NCI-H128 (cell line): Measurements from ENCODE around the gene LENG9.
A peak's percentile ranks its signal among the peaks of the same experiment; 100 is the strongest.
"Not testable (repeated sequence)": the region's sequence is repeated elsewhere in the genome, so short reads cannot be mapped to it uniquely, and the experiment has no call there.

Experiments used
- DNase-seq: peaks from one replicate; lab custom pipeline; 2025; ENCODE audit not compliant: unreplicated experiment; lab: John Stamatoyannopoulos, UW

LENG9 gene

DNA sequence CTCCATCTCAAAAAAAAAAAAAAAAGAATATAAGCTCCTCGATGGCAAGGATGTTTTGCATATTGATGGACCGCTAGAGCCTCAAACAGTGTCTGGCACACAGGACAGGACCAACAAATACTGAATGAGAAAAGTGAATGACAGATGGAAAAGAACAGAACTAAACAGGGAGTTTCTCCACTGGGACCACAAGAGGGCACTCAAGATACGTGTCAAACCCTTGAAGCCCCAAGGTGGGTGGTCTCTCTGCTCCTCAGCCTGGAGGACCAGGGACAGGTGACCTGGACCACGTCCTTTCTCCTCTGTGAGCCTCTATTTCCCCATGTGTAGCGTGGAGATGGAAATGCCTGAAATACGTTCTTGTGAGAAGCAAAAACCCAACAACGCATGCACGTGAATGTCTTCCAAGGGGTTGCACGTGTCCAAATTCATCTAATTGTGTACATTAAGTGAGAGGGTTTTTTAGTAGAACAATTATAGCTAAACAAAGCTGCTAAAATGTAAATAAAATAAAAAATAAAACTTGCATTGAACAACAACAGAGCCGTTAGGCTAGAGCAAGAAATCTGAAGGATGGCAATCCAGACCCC, 15.2 kb upstream of the LENG9 start:
- peak; percentile 7 for DNase-seq

DNA sequence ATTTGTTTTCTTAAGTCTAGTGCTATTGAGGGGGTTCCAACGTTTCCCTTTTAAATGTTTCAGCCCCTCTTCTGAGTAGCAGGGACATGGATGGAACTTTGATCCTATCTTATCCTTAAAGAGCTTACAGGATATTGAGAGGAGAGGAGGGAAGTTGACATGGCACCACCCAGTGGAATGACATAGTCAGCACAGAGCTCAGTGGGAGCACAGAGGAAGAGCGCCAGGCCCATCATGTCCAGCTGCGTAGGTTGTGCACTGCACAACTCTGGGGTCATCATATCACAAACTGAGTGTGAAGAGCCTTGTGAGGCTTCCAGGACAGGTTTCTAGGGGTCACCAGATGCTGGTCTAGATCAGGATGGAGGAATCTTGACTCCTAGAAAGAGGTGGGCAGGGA, 14.1 kb upstream of the LENG9 start:
- no peak for DNase-seq

DNA sequence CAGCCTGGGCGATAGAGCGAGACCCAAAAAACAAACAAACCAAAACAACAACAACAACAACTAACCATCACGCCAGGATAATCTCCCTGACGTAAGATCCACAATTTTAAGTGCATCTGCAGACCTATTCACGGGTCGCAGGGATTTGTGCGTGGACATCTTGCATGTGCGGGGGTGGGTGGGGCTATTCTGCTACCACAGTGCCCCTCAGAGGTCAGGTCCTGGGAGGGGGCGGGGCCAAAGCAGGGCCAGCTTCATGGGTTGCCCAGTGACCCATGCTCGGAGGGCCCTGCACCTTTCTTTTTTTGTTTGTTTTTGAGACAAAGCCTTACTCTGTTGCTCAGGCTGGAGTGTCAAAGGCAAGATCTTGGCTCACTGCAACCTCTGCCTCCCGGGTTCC, 12.1 kb upstream of the LENG9 start:
- DNase-seq: no peak

DNA sequence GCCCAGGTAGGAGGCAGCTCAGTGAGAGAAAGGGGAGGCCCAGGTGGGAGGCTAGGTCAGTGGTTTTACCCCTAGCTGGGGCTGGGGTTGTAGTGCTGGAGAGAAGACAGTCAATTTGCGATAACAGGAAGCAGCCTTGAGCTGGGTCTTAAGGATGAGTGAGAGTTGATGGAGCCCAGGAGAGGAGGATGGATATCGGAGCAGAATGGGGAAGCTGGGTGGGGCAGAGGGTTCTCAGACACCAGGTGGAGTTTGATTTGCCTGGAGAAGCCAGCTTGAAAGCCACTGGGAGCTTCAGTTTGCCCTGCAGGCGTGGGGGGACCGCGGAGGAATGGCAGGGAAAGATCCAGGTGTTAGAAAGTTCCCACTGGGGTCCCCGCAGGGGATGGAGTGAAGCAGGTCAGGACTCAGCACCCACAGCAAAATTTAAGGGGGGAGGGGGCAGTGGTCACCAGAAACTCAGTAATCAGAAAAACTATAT, 10.4 kb upstream of the LENG9 start:
- DNase-seq: no peak

DNA sequence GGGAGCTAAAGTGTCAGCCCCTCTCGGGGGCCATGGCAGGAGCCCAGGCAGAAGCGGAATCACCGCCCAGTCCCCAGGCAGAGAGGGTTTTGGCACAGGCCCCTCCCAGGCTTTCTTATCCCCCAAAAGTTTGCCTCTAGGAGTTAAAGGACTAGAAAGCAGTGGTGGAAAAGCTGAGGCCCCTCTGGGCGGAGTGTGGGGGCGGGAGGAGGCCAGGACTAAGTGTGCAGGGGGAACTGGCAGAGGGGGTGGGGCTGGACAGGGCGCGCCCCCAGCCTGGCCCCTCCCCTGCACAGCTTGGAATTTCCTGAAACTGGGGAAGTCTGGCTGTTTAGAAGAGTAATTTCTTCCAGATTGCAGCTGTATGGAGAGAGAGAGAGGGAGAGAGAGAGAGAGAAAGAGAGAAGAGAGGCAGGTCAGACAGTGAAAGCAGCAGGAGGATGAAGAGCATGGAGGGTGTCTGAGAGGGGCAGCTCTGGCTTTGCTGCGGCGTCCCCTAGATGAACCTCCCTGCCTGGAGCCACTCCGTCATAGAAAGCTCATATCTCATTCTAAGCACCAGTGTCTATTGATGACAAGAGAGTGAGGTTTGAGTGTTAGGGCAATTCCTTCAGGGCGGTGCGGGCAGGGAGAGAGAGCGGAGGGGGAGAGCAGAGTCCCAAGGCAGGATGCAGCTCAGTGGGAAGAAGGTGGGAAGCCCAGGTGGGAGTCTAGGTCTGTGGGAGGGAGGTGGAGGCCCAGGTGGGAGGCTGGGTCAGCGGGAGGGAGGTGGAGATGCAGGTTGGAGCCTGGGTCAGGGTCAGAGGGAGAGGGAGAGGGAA, 9.7 kb upstream of the LENG9 start, which contains the start of gene CDC42EP5:
Gene CDC42EP5, minus strand, starts transcription at position 226 of the 821 bp plus-strand sequence. CDS start 7,749 bp downstream, outside the sequence.
- DNase-seq: no peak

DNA sequence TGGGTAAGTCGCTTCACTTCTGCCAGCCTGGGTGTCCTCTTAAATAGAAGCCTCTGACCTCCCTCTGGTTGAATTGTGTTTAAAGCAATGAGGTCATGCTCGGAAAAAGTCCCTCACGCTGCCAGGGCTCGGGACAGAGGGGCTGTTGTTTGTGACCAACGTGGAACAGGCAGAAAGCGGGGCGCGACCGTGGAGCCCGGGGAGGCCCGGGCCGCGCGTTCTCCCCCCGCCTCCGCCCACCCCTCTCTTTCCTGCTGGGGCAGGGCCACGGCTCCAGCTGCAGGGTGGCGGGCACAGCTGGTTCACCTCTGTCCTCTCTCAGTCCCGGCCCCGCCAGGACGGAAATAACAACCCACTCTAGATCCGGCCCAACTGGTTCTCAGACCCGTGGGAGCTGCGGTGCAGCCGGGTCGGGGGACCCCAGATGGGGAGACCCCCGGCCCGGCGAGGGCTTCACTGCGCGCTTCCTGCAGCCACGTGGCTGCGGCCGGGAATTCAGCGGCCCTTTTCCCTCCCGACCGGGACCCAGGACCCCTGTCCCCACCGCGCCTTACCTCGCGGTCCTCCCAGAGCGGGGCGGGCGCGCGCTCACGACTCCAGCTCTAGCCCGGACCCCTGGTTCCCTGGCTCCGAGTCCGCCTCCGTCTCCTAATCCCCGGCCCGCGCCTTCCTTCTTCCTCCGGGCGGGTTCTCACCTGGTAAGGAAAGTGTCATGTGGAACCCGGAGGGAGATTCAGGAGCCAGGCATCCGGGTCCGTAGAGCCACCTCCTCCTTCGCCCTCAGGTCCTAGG, 7.6 kb upstream of the LENG9 start:
- DNase-seq: no peak

DNA sequence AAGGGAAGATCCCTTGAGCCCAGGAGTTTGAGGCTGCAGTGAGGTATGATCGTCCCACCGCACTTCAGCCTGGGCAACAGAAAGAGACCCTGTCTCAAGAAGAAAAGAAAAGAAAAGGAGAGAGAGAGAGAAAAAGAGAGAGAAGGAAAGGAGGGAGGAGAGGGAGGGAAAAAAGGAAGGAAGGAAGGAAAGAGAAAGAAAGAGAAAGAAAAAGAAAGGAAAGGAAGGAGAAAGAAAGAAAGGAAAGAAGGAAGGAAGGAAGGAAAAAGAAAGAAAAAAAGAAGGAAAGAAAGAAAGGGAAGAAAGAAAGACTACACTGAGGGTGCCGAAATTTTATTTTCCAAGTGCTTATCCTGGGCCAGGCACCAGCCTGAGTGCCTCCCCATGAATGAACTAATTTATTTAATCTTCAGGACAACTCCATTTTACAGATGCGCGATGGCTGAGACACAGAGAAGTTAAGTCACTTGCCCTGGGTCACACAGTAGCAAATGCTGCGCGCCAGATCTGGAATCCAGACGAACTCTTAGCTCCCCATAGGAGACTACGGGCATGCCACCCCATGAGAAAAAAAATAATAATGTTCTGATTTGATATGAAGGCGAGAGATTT, 6.8 kb upstream of the LENG9 start:
- DNase-seq: no peak

DNA sequence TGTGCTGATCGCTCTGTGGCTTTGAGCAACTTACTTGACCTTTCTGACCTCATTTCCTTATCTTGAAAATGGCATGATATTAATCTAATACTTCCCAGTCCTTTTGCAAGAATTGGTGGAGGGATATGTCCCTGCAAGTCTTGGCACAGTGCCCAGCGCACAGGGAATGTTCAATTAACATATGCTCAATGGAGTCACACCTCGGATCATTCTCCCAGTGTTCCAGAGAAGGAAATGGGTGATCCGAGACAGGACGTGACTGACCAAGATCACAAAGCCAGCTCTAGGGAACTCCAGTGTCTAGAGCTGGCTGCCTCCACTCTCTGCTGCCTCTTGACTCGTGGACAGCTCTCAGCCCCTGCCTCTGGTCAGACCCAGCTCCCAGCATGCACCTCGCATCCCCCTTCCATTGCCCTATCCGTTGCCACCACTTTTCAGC, 5.9 kb upstream of the LENG9 start:
- DNase-seq: no peak

DNA sequence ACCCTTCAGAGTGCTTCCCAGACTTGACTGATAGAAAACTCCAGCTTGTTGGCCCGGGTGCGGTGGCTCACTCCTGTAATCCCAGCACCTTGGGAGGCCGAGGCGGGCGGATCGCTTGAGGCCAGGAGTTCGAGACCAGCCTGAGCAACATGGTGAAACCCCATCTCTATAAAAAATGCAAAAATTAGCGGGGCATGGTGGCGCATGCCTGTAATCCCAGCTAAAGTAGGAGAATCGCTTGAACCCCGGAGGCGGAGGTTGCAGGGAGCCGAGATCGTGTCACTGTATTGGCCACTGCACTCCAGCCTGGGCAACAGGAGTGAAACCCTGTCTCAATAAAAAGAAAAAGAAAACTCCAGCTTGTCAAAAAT, 2.5 kb upstream of the LENG9 start:
- not testable (repeated sequence) for DNase-seq

DNA sequence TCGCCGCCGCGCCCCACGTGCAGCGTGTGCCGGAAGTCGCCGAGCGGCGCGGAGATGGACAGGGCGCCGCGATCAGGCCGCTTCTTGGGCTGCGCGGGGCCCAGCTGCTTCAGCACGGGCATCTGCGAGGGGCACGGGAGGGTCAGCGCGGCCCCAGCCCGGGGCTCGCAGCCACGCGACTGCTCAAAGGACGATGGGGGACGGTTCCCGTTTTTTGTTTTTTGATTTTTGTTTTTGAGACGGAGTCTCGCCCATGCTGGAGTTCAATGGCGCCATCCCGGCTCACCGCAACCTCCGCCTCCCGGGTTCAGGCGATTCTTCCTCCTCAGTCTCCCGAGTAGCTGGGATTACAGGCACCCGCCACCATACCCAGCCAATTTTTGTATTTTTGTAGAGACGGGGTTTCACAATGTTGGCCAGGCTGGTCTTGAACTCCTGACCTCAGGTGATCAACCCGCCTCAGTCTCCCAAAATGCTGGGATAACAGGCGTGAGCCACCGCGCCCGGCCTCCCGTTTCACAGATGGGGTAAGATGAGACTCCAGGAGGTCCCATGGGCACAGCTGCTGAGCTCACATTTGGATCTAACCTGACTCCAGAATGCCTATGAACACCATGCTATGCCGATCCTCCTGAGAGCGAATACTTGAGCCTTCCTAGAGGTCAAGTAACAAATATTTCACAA, 2.0 kb upstream of the LENG9 start:
- DNase-seq: no peak

DNA sequence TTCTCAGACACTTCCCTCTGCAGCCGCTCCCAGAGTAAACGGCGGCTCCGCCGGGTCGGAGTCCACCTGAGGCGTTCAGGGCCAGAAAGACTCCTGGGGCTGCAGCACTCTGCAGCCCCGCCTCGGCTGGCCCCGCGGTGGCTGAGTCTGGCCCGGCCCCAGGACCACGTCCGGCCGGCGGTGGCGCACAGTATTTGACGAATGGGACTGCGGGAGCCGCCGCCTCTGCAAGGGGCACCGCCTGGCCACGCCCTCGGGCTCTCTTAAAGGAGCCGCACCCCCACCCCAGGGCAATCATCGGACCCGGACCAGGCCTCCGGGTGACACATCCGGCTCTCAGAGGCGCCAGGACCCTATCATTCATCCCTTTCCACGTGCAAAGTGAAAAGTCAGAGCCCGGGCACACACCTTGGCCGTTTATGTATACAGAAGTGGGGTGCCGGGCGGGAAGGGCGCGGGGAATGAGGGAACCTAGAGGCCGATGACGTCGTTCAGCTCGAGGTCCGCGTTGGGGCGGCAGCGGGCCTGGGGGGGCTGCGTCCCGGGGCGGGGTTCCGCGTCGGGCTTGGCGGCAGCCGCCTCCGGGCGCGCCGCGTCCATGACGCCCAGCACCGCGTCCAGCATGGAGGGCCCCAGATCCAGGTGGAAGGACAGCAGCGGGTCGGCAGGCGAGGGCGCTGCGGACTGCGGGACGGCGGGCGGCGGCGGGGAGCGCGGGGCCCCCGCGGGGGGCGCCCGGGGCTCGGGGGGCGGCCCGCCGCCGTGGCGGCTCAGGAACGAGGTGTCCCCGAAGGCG, 1.2 kb upstream of the LENG9 start:
- peak; percentile 13 for DNase-seq

DNA sequence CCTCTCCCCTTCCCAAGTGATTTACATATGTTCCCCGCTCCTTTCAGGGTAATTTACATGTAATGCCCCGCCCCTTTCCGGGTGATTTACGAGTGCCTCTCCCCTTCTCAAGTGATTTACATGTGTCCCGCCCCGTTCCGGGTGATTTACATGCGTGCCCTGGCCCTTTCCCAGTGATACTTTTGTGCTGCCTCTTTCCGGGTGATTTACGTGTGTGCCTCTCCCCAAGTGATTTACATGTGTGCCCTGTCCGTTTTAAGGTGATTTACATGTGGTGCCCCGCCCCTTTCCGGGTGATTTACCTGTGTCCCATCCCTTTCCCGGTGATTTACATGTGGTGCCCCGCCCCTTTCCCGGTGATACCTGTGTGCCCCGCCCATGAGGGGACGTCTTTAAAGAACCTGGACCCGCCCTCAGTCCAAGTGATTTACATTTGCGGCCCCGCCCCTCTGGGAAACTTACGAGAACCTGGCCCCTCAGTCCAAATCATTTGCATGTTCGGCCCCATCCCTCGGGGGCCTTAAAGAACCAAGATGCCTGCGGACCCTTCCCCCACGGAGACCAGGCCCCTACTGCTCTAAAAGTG, 559 bp upstream of the LENG9 start:
- peak; percentile 38 for DNase-seq

DNA sequence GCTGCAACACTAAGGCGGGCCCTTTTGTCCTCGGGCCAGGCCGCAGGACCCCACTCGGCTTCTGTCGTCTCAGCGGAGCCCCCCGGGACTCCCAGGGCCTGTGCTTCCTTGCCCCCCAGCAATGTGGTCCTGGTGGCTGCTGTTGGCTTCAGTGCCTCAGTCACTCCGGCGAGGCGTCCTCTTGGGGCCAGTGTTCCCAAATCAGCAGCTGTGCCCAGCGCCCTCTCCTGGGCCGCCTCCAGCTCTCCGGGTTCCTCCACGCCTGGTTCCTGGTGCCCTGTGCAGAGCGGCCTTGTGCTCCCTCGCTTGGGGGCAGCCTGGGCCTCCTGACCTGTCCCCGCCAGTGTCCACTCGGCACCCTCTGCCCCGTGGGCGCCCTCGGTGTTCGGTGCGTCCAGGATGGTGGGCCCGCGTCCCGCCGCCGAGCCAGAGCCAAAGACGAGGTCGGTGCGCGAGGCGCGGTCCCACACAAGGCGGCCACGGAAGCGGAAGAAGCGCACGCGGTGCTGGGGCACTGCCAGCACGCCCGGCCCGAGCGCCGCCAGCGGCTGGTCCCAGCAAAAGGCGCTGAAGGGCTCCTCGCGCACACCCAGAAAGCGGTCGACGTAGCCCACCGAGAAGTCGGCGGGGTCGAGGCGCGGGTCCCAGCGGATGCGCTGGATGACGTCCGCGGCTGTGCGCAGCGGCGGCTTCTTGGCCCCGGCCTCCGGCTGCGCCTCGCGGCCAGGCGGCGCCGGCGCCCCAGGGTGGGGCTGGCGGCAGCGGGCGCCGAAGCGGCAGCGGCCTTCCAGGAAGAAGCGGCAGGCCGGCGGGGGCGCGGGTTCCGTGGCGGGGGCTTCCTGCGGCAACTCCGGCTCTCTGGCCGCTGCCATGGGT, 685 bp downstream of the LENG9 start:
- DNase-seq: no peak

DNA sequence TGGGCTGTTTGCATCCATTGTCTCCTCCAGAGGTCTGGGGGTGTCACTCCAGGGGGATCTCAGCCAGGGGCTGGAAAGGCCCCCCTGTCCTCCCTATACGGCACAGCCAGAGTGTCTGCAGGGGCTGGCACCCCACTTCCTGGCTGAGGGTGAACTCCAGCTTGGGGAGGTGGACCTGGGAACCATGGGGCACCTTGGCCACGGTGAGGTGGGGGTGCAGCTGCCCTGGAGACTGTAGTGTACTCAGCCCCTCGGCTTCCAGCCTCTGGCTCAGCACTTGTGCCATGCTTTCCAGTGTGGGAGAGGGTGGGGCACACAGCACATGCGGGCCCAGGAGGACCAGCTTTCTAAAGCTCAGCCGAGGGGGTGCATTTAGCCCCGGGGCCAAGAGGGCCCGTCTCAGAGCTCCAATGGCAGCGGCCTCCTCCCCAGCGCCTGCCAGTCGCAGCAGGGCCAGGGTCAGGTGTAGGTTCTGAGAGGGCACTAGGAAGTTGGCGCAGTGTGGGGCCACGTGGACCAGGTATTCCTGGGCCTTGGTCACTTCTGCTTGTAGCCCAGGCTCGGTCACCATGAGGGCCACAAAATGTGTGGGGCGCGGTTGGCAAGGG, 1.4 kb downstream of the LENG9 start:
- DNase-seq: no peak

DNA sequence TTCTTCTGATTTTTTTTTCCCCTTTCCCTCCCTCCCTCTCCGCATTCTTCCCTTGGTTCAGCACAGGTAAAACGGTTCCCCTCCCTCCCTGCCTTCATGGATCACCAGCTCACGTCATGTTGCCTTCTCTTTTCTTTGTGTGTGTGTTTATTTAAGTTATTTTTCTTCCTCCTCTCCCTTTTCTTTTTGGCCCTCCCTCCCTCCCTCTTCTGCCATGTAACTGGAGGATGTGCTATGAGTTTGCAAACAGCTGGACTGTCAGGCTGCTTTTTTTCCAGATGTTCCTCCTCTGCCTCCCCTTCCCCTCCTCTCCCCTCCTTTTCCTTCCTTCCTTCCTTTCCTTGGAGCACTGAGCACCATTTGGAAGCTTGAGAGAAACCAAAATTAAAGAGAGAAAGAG, 2.0 kb downstream of the LENG9 start:
- DNase-seq: no peak

DNA sequence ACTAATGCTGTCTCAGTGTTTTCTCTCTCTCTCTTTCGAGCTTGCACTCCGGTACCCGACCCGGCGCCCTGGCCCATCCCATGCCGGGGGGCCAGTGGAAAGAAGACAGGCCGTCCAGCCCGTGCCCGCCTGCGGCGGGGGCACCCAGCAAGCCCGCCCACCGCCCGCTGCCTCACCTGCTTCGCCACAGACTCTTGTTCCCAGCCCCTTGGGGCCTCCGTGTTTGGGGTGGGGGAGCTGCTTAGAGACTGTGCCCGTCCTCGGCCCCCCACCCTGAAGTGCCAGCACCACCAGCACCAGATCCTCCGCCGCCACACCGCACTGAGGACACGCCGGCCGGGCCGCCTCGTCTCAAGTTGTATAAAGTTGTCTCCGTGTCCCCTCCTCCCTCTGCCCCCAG, 2.4 kb downstream of the LENG9 start:
- DNase-seq: no peak

DNA sequence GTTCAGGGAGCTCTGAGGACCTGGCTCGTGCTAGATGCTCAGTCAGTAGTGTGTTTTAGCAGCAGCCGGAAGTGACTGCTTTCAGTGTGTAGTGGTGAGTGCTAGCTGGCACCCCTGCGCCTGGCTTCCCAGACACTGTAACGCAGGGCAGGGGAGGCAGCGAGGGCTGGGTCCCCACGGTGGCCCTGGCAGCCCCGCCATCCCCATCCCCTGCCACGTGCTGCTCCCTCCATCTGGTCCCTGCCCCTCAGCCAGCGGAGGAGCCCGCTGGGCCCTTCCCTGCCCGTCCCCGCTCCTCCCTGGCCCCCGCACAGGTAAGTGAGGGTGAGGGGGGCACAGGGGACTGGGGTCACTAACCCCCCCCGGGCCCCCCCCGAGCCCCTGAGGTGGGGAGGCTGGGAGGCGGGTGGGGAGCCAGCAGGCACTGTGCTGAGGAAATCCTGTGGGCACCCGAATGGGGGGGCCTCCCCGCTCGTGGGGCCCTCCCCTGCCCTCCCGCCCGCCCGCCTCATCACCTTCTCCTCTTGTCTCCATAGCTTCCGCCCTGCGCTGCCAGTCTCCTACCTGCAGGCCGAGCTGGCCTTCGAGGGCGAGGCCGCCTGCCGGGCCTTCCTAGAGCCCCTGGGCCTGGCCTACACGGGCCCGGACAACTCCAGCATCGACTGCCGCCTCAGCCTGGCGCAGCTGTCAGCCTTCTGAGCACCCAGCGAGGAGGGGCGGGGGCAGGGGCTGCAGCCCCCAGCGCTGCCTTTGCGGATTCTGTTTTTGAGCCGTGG, 3.2 kb downstream of the LENG9 start:
- no peak for DNase-seq
